GM23338 (cell line): ENCODE data around the gene MBNL1. TPM values are rescaled to one million over a fixed set of nuclear protein-coding genes. Genes with fewer than 3 reads are reported as not detected.

Source experiments
- ATAC-seq: fragments of 200-7000 bp; cut with Tn5 transposase; 3 replicates; pipeline ENCODE4 v1.9.1; 2020
- DNase-seq: peaks from one replicate; pipeline ENCODE4 v3.0.0-alpha.2; 2015; ENCODE audit warnings: low spot score
- H2AFZ ChIP-seq: fragments of 200-600 bp; sonication (generic); 2 replicates; pipeline ENCODE4 v1.8.0; 2016; ENCODE audit warnings: antibody characterized with exemption, mild to moderate bottlenecking, moderate library complexity
- H3F3A ChIP-seq: fragments of 200-600 bp; sonication (generic); replicated peaks from 2 replicates; pipeline ENCODE4 v1.8.0; 2017; ENCODE audit warnings: antibody characterized with exemption, mixed run types, low read depth
- H3K27ac ChIP-seq: fragments of 200-600 bp; sonication (generic); 2 replicates; pipeline ENCODE4 v1.6.1; 2016; ENCODE audit warnings: low read depth
- H3K27me3 ChIP-seq: fragments of 200-600 bp; sonication (generic); 2 replicates; pipeline ENCODE4 v1.8.0; 2016; ENCODE audit warnings: mild to moderate bottlenecking, mixed run types, moderate library complexity; ENCODE audit not compliant: insufficient read depth
- H3K36me3 ChIP-seq: fragments of 200-600 bp; sonication (generic); 2 replicates; pipeline ENCODE4 v1.8.0; 2016; ENCODE audit warnings: mild to moderate bottlenecking; ENCODE audit not compliant: insufficient read depth
- H3K4me1 ChIP-seq: fragments of 200-600 bp; sonication (generic); 2 replicates; pipeline ENCODE4 v1.8.0; 2016; ENCODE audit warnings: mild to moderate bottlenecking, moderate library complexity; ENCODE audit not compliant: insufficient read depth
- H3K4me2 ChIP-seq: fragments of 200-600 bp; sonication (generic); 2 replicates; pipeline ENCODE4 v1.7.1; 2017; ENCODE audit warnings: mixed run types
- H3K4me3 ChIP-seq: fragments of 200-600 bp; sonication (generic); 2 replicates; pipeline ENCODE4 v1.6.1; 2016; ENCODE audit warnings: mixed run types
- H3K79me2 ChIP-seq: fragments of 200-600 bp; sonication (generic); replicated peaks from 2 replicates; pipeline ENCODE4 v1.8.0; 2017; ENCODE audit warnings: mild to moderate bottlenecking; ENCODE audit not compliant: insufficient read depth
- H3K9me2 ChIP-seq: fragments of 200-600 bp; sonication (generic); 2 replicates; pipeline ENCODE4 v1.8.0; 2017; ENCODE audit not compliant: insufficient read depth
- H4K20me1 ChIP-seq: fragments of 200-600 bp; sonication (generic); replicated peaks from 2 replicates; pipeline ENCODE4 v1.8.0; 2017; ENCODE audit warnings: mild to moderate bottlenecking; ENCODE audit not compliant: insufficient read depth
- H3K27ac Mint-ChIP-seq: 2 replicates; pipeline ENCODE4 v1.8.0; 2020; ENCODE audit warnings: inconsistent platforms, mild to moderate bottlenecking, moderate library complexity, mixed read lengths
- H3K27me3 Mint-ChIP-seq: 3 replicates; pipeline ENCODE4 v1.8.0; 2022; ENCODE audit warnings: low read depth, mild to moderate bottlenecking, moderate library complexity, mixed read lengths, inconsistent platforms; ENCODE audit not compliant: insufficient read depth, poor library complexity
- H3K36me3 Mint-ChIP-seq: 3 replicates; pipeline ENCODE4 v1.8.0; 2021; ENCODE audit warnings: low read depth, mild to moderate bottlenecking, inconsistent platforms, moderate library complexity, mixed read lengths
- H3K4me1 Mint-ChIP-seq: 3 replicates; pipeline ENCODE4 v1.8.0; 2020; ENCODE audit warnings: mild to moderate bottlenecking, inconsistent platforms, mixed read lengths
- H3K4me3 Mint-ChIP-seq: 3 replicates; pipeline ENCODE4 v1.8.0; 2021; ENCODE audit warnings: moderate library complexity, mild to moderate bottlenecking, inconsistent platforms, mixed read lengths
- H3K9me3 Mint-ChIP-seq: 3 replicates; pipeline ENCODE4 v1.8.0; 2020; ENCODE audit warnings: moderate library complexity, mild to moderate bottlenecking, inconsistent platforms, mixed read lengths
- CREB1 ChIP-seq: fragments of 250-450 bp; sonication (Bioruptor Pico); IDR thresholded peaks from 2 replicates; pipeline ENCODE4 v1.5.0; 2020; ENCODE audit warnings: low read depth, mild to moderate bottlenecking, moderate library complexity
- CTCF ChIP-seq, 2 experiments: fragments of 200-600 bp in 1 of 2; sonication (generic) in 1 of 2; conservative IDR thresholded peaks; 2 replicates each; pipeline versions ENCODE4 v1.5.1 to v1.6.1; 2016 to 2017; ENCODE audit warnings: antibody characterized with exemption in 2 of 2, low read depth in 2 of 2, mild to moderate bottlenecking in 2 of 2, moderate library complexity in 1 of 2
- ETS1 ChIP-seq: IDR thresholded peaks from 2 replicates; pipeline ENCODE4 v1.6.1; 2016; ENCODE audit warnings: antibody characterized with exemption
- EZH2 ChIP-seq: fragments of 200-600 bp; sonication (generic); IDR thresholded peaks from one replicate; pipeline ENCODE4 v1.8.0; 2017; ENCODE audit warnings: antibody characterized with exemption, mild to moderate bottlenecking, low read depth; ENCODE audit not compliant: unreplicated experiment
- EZH2phosphoT487 ChIP-seq: fragments of 200-600 bp; sonication (generic); IDR thresholded peaks from one replicate; pipeline ENCODE4 v1.8.1; 2018; ENCODE audit warnings: antibody characterized with exemption; ENCODE audit not compliant: unreplicated experiment
- JUNB ChIP-seq: IDR thresholded peaks from one replicate; pipeline ENCODE4 v1.6.1; 2016; ENCODE audit warnings: antibody characterized with exemption; ENCODE audit not compliant: unreplicated experiment
- NANOG ChIP-seq: IDR thresholded peaks from 2 replicates; pipeline ENCODE4 v1.6.1; 2016; ENCODE audit warnings: antibody characterized with exemption, borderline replicate concordance
- POLR2AphosphoS5 ChIP-seq: IDR thresholded peaks from 2 replicates; pipeline ENCODE4 v1.6.1; 2016; ENCODE audit warnings: antibody characterized with exemption, low read depth
- REST ChIP-seq: IDR thresholded peaks from one replicate; pipeline ENCODE4 v1.6.1; 2018; ENCODE audit warnings: antibody characterized with exemption; ENCODE audit not compliant: unreplicated experiment
- STAT1 ChIP-seq: IDR thresholded peaks from one replicate; pipeline ENCODE4 v1.6.1; 2016; ENCODE audit warnings: antibody characterized with exemption; ENCODE audit not compliant: unreplicated experiment
- ZNF114 ChIP-seq: fragments of 250-450 bp; sonication (Bioruptor Pico); IDR thresholded peaks from 2 replicates; pipeline ENCODE4 v1.5.0; 2020; ENCODE audit warnings: mild to moderate bottlenecking, moderate library complexity
- ZNF331 ChIP-seq: fragments of 250-450 bp; sonication (Bioruptor Pico); IDR thresholded peaks from 2 replicates; pipeline ENCODE4 v1.5.0; 2020; ENCODE audit warnings: low read depth, mild to moderate bottlenecking, moderate library complexity
- ZNF462 ChIP-seq: fragments of 250-450 bp; sonication (Bioruptor Pico); IDR thresholded peaks from 2 replicates; pipeline ENCODE4 v1.5.0; 2020; ENCODE audit warnings: mild to moderate bottlenecking, moderate library complexity
- polyA plus RNA-seq: library from polyadenylated mRNA; unstranded; fragments of >200 nt; fragmentation: Nextera tagmentation; extraction: Ambion mirVana; gene quantifications from 2 replicates; pipeline ENCODE4 v1.2.1, GENCODE V29; 2016
- total RNA-seq: library from RNA; depleted of rRNA; stranded (reverse); fragments of >200 nt; shearing (Covaris generic); gene quantifications from 2 replicates; pipeline ENCODE4 v1.2.3, GENCODE V29; 2014

The MBNL1 gene
- total and polyA plus RNA-seq, 2 experiments from 2014 or later: 9.4 to 23.2 TPM

- no peaks in the 10 kb centered on the region for H3K9me3 Mint-ChIP-seq
- ATAC-seq (no peak), DNase-seq (no peak)
- Histone ChIP-seq H3K36me3 (no peaks in the 10 kb centered on the region), H4K20me1 (no peaks in the 10 kb centered on the region), H3K4me2 (no peak overlapping the region), H3K9me2 (no peaks in the 10 kb centered on the region), H2AFZ (no peak overlapping the region), H3K79me2 (peaks cover 44% of the 10 kb centered on the region), H3K27me3 (no peaks in the 10 kb centered on the region), H3K4me3 (no peak overlapping the region), H3F3A (no peaks in the 10 kb centered on the region), H3K27ac (no peak overlapping the region), H3K4me1 (peaks cover 21% of the 10 kb centered on the region)
- H3K36me3 Mint-ChIP-seq: no peaks in the 10 kb centered on the region
- no peaks in the 10 kb centered on the region for H3K27me3 Mint-ChIP-seq
- no peak overlapping the region for H3K27ac Mint-ChIP-seq
- TF ChIP-seq REST (no peak), CTCF (conservative IDR thresholded peaks at IDR 0.05; ENCODE audit: low read depth in 2 of 2) (no peak), POLR2AphosphoS5 (no peak), STAT1 (no peak), ZNF114 (CRISPR knock-in tag) (no peak), JUNB (no peak), EZH2phosphoT487 (no peak), CREB1 (CRISPR knock-in tag) (no peak), ETS1 (no peak), EZH2 (no peak), NANOG (no peak), ZNF331 (CRISPR knock-in tag) (no peak), ZNF462 (CRISPR knock-in tag) (no peak)
- no peak overlapping the region for H3K4me3 Mint-ChIP-seq
- H3K4me1 Mint-ChIP-seq: peaks cover 34% of the 10 kb centered on the region
These were observed 111.3 kb downstream of the MBNL1 start for GRCh38 chr3:152380043-152380442.
